T47D (cell line): ENCODE results near the gene CRIM1.
A peak's percentile ranks its signal among the peaks of the same experiment; 100 is the strongest.

Source experiments
- DNase-seq, 2 experiments: peaks; one replicate each; pipeline versions ENCODE4 v3.0.0 to v3.0.0-alpha.2; 2011 to 2012; ENCODE audit warnings: low read depth in 1 of 2, low spot score in 1 of 2
- JUND ChIP-seq: IDR thresholded peaks from 2 replicates; pipeline ENCODE4 v1.6.1; 2012; ENCODE audit warnings: low read depth
- in situ Hi-C: cut with HindIII; loops from 2 replicates; pipeline ENCODE4 v1.10.0; 2016; ENCODE audit warnings: low sequenced_read_pairs, low pct_unique_long_range_greater_than_20kb

Gene CRIM1

DNA sequence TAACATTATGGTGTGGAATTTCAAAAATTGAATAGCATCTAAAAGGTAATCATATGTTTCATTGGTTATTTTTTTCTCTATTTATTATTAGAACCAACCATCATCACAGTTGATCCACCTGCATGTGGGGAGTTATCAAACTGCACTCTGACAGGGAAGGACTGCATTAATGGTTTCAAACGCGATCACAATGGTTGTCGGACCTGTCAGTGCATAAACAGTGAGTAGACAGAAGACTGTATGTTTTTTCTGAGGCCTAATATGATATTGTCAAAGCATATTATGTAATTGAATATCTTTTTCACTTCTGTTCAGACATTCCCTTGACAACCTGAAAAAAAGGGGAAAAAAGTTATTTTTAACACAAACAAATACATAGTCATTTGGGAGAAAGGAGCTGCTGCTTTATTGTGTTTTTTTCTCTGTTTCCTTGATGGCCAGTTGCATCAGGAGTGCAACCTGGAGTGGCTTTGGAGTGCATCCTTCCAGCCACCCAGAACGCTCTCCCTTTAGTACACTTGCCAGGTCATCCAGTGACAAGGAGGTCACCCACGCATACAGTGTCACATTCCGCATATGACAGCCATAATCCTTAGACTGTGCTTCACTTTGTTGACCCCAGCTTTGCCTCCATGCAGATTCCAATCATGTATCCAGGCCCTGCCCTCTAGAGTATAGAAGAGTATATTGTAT, 143.7 kb downstream of the CRIM1 start:
- in situ Hi-C loops = no loop called here
- TF ChIP-seq JUND = no peak
- DNase-seq = no peak

DNA sequence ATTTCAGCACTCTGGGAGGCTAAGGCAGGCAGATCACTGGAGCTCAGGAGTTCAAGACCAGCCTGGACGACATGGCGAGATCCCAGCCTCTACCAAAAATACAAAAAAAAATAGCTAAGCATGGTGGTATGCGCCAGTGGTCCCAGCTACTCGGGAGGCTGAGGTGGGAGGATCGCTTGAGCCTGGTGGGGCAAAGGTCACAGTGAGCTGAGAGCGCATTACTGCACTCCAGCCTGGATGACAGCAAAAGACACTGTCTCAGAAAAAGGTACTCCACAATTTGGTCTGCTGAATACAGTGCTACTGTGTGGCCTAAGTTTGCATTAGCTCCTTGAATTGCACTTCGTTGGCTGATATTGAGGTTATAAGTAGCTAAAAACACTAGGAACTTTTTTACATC, 144.5 kb downstream of the CRIM1 start:
- in situ Hi-C loops = no loop called here
- no peak for DNase-seq
- no peak for TF ChIP-seq JUND

DNA sequence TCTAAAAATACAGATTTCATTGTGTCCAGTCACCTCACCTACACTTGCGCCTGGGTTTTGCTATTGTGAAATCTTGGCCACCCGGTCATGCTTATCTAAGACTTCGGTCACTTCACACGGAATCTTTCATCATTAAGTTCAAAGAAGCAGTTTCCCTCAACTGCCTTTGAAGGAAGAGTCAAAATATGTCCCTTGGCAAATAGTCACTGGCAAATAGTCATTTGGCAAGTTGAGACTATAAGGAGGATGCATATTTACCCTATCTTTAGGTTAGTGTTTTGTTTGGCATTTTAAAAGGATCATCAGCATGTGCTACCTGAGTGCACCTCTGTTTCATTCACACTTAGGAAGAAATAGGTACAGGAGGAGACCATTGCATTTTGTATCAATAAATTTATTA, 146.5 kb downstream of the CRIM1 start:
- TF ChIP-seq JUND = no peak
- DNase-seq = no peak
- in situ Hi-C loops = no loop called here

DNA sequence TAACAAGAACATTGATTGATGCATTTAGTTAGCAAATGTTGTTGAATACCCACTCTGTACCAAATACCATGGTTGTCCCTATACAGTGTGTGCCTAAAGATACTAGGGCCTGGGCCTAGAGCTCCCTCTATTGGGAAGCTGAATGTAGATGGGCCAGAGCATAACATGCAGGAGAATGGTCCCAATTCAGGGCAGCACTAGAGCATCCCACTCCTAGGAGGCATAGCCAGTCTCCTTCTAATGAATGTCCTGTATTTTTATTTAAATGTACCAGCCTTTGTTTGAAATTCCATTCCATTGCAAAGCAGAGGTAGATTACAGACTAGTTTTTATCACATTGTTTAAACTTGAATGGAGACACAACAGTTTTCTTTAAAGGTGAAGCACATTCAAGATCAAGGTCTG, 151.8 kb downstream of the CRIM1 start:
- peak; percentile 10 to 68 for DNase-seq
- in situ Hi-C loops = no loop called here
- TF ChIP-seq JUND = no peak

DNA sequence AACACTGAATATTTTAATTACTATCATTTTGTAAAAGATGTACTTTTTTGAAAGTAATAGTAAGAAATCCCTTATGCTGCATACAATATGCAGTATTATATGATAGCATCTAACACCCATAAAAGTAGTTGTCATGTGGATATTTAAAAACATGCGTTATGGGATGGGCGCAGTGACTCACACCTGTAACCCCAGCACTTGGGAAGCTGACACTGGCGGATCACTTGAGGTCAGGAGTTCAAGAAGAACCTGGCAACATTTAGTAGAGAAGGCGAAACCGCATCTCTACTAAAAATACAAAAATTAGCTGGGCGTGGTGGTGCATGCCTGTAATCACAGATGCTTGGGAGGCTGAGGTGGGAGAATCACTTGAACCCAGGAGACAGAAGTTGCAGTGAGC, 153.5 kb downstream of the CRIM1 start:
- no peak for DNase-seq
- no peak for TF ChIP-seq JUND
- in situ Hi-C loops = no loop called here

DNA sequence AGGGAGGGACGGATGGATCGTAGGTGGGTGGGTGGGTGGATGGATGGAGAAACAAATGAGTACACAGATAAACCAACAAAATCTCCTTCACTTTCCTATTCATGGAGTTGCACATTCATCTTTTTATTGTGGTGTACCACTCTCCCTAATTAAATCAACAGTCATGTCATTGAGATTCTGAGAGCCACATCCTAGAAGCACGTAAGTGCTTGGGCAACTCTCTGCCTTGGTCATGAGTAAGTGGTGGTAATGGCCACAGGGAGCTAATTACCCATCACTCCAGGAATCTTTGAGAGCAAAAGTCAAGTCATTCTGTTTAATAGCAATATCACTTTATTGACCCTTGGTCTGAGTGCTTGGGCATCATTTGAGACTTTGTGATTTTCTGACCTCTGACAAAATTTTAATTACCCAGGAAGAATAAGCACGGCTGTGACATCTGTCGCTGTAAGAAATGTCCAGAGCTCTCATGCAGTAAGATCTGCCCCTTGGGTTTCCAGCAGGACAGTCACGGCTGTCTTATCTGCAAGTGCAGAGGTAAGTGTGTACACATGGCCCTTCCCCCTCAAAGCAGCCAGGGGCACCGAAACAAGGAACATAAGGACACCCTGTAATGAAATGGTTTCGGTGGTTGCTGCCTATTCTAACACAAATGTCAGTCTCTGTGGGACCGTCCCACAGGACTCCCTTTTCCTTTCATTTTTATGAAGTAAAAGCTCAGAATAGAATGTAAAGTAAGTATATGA, 156.5 kb downstream of the CRIM1 start:
- in situ Hi-C loops = no loop called here
- no peak for TF ChIP-seq JUND
- no peak for DNase-seq

DNA sequence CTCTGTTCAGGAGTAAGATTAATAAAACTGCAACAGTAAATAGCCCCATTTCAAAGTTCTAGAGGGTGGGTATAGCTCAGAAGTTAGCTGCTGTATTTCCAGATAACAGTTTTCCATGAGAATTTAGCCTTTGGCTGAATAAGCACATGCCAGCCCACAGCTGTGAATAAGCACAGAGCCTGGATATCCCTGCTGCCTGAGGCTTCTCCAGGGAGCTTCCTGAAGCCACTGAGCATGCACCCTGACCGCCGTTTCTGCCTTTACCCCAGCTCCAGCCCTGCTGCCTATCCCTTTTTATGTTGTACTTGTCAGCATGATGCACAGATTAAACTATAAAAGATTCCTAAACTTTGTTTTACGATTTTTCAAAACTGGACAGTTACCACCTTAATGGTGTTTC, 157.1 kb downstream of the CRIM1 start:
- TF ChIP-seq JUND = no peak
- in situ Hi-C loops = no loop called here
- DNase-seq = no peak

DNA sequence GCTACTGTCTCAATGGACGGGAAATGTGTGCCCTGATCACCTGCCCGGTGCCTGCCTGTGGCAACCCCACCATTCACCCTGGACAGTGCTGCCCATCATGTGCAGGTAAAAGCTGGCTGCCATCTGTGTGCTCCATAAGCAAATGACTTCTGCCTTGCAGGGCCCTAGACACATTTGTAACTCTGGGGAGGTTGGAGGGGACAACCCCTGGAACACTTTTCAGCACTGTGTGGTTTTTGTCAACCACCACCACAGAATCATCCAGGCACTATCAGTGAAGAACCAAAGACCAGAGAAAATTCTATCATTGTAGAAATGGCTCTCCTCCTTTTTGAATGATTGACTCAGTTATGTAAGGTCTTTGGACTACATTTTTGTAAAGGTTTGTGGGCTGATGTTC, 158.1 kb downstream of the CRIM1 start:
- TF ChIP-seq JUND = no peak
- in situ Hi-C loops = no loop called here
- no peak for DNase-seq

DNA sequence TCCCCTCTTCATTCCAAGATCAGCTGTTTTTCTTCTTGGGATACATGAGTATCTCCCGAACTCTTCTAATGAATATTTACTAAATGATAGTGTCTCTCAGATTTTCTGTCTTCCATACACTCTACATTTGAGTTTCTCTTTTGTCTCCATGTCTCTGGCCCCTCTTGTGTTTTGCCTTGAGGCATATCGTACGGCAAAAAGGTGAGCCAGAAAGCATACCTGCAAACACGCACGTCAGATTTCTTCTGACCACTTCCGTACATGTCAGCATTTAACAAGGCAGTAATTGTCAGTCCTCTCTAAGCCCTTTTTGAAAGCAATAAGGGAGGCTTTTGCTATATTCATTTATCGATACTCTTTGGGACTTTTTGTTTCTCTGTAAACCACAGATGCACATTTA, 160.0 kb downstream of the CRIM1 start:
- no peak for DNase-seq
- TF ChIP-seq JUND = no peak
- in situ Hi-C loops = no loop called here

DNA sequence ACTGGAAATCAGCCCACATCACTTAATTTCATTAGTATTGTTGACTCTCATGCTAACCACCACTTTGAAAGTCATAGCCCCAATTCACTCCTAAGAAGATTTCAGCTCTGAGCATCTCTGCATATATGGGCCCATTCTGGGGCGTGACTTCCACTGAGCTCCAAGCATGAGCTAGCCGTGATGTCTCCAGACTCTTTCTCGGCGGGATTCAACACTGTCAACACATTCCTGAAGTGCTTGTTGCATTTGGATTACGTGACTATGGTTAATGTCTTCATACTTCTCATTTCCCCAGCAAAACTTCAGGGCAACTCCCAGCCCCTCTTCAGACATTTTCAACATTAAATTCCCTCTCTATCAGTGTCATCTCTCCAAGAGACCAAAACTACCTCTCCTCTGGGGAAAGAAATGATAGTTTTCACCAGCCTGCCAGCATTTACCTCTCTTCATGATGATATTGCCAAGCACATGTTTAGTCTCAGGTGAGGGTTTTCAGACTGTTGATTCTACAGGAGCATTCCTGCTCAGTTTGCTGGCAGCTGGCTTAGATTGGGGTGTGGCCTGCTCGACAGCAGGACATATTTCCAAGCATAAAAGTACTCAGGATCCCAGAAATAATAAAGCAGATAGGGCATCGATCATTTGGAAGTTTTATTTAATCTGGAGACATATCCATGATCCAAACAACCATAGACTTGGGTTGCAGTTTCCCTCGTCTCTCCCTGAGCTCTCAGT, 160.7 kb downstream of the CRIM1 start:
- no peak for DNase-seq
- in situ Hi-C loops = no loop called here
- TF ChIP-seq JUND = no peak

DNA sequence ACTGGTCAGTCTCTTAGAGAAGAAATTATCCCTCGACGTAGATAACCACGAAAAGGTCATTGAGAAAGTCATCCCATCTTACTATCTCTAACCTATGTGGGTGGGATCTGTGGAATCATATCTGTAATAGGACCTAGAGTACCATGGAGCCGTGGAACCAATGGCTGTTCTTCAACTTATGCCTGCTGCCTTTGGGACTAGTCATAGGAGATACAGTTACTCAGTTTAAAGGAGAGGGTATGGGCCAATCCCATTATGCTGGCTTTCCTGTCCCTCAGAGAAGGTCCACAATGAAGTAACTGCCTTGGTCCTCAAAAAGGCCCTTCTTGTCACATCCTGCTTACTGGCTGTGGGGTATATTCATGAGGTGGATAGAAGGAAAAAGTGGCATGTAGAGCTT, 164.9 kb downstream of the CRIM1 start:
- no peak for TF ChIP-seq JUND
- in situ Hi-C loops = no loop called here

DNA sequence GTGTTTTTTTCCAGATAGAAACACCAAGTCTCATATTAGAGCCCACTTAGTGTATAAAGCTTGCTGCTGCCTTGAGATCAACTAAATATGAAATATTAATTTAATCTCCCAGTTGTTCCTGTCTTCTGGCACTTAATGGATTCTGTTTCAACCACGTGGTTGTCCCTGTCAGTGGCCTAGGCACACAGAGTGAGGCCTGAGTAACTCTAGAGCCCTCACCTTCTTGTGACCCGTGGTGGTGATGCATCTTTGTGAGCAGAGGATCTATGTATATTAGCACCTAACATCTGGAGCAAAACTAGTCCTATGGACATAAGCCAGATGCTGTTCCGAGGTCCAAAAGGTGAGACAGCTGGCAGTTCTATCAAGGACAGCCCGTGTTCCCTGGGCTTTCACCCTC, 167.6 kb downstream of the CRIM1 start:
- no peak for DNase-seq
- in situ Hi-C loops = no loop called here
- no peak for TF ChIP-seq JUND

More for the DNA sequence above, 164.9 kb downstream of the CRIM1 start:
- no peak for DNase-seq

DNA sequence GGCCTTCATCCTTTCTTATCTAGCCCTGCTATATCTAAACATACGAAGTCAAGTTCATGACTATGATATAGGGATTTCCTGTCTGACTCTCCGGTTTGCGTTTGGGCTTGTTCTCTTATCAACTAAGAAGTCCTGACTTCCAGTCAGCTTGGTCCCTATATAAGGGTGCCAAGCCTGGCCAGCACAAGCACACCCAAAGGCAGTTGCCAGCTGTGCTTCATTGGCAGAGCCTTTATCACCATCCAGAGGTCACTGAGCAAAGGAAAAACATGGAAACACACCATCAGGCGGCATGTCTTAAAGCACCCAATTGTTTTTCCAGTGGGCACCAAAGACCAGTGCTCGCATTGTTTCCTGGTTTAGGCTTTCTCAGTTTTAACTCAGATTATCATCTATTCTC, 169.7 kb downstream of the CRIM1 start:
- in situ Hi-C loops = no loop called here
- TF ChIP-seq JUND = no peak
- no peak for DNase-seq
